DMS114 treated with DMSO at 0.1 percent for 48 hours (cell line): Measurements from ENCODE around the gene ARL16.

ENCODE experiments used
- DNase-seq: peaks from one replicate; lab custom pipeline; 2025; ENCODE audit not compliant: unreplicated experiment; lab: John Stamatoyannopoulos, UW

The ARL16 gene

DNA sequence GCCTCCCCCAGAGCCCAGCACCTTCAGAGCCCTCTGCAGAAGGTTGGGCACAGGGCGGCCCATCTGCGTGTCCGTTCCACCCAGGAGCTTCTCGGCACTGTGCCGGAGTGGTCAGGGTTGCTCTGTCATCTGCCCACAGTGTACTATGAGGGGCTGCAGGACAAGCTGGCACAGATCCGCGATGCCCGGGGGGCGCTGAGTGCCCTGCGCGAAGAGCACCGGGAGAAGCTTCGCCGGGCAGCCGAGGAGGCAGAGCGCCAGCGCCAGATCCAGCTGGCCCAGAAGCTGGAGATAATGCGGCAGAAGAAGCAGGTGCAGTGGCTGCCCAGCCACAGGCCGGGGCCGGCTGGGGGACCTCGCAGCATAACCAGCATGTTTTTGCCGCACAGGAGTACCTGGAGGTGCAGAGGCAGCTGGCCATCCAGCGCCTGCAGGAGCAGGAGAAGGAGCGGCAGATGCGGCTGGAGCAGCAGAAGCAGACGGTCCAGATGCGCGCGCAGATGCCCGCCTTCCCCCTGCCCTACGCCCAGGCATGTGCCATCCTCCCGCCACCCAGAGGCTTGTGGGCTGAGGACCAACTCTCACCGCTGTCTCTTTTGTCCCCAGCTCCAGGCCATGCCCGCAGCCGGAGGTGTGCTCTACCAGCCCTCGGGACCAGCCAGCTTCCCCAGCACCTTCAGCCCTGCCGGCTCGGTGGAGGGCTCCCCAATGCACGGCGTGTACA lies 12.8 kb upstream of the ARL16 start:
- no peak for DNase-seq

DNA sequence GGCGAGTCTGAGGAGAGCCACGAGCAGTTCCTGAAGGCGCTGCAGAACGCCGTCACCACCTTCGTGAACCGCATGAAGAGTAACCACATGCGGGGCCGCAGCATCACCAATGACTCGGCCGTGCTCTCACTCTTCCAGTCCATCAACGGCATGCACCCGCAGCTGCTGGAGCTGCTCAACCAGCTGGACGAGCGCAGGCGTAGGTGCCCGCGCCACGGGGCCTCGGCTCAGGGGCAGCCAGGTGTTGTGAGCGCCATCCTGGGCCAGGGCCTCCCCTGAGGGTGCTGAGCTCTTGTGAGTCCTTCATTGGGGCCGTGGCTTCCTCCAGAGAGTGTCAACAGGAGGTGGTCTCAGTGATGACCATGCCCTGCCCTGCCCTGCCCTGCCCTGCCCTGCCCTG lies 12.2 kb upstream of the ARL16 start:
- DNase-seq: no peak

GRCh38 chr17:81695211-81695610 lies 11.6 kb upstream of the ARL16 start:
- no peak for DNase-seq

GRCh38 chr17:81694810-81695209 lies 11.2 kb upstream of the ARL16 start:
- DNase-seq: no peak

GRCh38 chr17:81693509-81694210 lies 10.1 kb upstream of the ARL16 start:
- DNase-seq: no peak

DNA sequence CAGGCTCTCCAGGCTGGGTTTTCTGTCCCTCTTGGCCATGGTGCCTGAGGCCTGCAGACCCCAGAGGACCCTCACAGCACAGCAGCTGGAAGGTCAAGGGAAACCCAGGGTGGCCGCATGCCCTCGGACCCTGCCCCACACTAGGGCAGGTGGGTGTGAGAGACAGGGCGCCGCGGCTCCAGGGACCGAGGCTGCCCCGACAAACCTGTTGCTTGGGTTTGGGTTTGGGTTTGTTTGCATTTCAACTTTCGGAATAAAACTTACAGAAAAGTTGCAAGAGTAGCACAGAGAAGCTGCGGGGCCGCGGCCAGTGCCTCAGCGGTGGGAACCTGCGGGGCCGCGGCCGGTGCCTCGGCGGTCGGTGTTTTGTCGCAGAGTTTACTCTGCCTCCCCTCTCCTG lies 8.0 kb upstream of the ARL16 start:
- no peak for DNase-seq

DNA sequence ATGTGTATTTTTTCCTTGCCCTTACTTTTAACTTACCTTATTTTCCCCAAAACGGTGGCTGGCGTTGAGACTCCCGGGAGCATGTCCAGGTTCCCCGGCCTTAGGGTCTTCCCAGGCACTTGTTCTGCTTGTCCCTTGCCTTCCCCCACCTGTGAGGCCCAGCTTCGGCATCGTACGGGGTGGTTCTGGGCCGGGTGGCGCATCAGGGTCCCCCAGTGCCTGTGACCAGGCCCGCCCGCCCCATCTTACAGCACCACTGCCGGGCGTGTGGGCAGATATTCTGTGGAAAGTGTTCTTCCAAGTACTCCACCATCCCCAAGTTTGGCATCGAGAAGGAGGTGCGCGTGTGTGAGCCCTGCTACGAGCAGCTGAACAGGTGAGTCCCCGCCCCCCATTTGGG lies 7.6 kb upstream of the ARL16 start:
- no peak for DNase-seq

DNA sequence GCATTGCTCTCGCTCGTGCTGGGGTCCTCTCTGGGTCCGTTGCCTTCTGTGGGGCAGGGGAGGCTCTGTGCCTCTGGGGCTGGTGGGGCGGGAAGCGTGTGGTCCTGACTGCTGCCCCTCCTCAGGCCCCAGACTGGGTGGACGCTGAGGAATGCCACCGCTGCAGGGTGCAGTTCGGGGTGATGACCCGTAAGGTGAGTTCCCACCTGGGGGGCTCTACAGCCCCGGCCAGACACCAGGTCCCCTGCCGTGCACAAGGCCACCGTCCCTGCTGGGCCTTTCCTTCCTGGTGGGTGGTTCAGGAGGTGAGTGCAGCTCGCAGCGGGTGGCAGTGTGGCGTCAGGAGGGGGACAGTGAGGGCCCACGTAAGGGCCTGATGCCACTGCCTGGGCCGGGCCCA lies 7.0 kb upstream of the ARL16 start:
- no peak for DNase-seq

DNA sequence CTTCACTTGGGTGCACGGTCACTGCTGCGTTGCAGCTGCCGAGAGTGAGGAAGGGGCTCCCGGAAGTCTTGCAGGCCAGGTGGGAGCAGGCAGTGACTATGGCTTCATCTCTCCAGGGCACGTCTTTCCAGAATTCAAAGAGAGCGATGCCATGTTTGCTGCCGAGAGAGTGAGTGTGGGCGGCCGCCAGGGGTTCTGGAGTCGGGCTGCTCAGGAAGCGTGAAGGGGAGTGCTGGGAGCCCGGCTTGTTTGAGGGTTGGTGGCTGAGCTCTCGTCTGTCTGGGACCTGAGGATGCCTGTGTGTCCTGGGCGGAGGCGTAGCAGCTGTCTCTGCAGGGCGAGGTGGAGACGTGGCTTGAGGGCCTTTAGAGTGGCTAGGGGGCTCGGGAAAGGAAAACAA lies 6.5 kb upstream of the ARL16 start:
- DNase-seq: no peak

- no peak for DNase-seq
These were observed 5.0 kb upstream of the ARL16 start for GRCh38 chr17:81688616-81689015.

- DNase-seq: no peak
These were observed 4.4 kb upstream of the ARL16 start for GRCh38 chr17:81687770-81688541.

- no peak for DNase-seq
These were observed 3.0 kb upstream of the ARL16 start for GRCh38 chr17:81686614-81687013.

DNA sequence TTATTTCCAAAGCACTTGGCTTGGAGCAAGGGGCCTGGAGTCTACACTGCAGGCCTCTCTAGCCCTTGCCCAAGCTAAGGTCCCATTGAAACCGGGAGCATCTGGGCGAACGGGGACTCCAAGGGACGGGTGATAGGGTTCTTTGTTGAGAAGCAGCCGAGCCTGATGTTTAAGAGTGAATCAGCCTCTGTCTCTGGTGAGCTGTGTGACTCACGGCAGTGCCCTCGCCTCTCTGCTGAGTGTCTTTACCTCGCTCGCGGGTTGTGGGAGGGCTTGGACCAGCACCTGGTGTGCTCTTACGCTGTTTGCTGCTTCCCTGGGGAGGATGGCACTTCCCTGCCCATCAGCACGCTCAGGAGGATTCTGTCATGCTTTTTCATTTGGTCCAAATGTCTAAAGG lies 1.5 kb upstream of the ARL16 start:
- no peak for DNase-seq

- no peak for DNase-seq
These were observed 880 bp upstream of the ARL16 start for GRCh38 chr17:81684442-81684911.

DNA sequence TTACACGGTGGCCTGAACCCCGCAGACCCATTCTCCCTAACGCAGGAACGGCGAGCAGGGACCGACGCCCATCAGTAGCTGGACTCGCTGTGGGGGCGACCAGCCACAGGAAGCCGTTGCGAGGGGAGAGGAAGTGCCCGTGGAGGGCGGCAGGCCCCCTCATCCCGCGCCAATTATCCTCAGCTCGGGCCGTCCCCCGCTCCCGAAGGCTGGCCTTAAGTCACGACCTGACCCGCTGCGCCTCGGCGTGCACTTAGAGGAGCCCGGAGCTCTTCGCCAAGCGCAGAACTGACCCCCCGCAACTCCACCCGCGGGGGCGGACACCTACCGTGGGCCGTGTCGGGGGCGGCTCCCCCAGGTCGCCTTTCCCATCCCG lies 401 bp downstream of the ARL16 start:
- no peak for DNase-seq

DNA sequence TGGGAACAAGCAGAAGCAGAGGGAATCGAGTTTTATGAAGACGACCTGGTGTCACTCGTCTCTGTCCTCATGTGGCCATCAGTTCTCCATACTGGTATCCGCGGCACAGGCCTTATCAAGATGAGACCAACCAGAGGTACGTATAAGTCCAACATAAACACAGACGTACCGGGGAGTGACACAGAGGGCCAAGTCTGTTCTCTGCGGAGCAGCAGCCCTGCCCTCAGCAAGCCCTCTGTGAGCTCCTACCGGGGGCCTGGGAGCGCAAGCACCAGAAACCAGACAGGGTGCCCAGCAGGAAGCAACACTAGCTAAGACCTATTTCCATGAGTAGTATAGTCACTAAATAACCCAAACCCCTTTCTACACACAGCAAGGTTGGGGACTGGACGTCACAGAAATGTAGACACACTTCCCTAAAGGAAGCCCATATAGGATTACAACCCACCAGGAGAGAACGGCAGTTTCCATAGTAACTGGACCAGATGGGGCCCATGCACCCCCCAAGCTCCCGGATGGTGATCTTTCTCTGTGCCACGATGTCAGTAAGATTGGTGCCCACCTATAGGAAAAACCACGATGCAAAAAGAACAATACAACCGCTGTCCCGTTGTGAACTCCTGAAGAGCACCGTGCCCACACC lies 911 bp downstream of the ARL16 start:
- DNase-seq: no peak

DNA sequence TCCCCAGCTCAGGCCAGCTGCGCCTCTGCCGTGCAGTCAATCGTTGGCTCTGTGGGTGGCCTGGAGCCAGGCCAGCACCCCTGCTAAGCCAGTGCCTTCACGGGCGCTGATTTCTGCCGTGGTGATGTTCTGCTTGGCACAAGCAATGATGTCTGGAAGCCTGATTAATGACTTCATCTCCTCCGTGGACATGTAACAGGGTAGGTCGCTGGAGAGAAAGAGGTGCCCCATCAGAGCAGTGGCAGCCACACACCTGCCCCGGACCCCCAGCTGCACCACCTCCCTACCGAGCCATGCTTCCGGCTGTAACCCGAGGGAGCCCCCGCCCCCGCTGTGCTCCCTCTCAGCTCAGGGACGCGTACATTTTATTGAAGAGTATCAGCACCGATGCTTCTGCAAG lies 1.9 kb downstream of the ARL16 start:
- DNase-seq: no peak

DNA sequence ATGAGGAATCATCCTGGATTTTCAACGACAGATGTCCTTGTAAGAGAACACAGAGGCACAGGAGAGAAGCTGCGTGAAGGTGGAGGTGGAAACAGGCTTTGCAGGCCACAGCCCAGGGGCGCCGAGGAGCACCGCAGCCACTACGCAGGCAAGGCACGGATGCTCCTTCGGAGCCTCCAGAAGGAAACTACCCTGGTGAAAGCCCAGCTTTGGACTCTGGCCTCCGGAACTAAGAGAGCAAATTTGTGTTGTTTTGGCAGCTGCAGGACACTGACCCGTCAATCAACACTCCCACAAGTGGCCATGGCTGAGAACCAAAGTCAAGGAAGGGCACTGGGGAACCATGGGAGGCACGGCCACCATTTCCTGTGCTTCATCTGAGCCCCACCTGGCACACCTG lies 3.4 kb downstream of the ARL16 start:
- no peak for DNase-seq

DNA sequence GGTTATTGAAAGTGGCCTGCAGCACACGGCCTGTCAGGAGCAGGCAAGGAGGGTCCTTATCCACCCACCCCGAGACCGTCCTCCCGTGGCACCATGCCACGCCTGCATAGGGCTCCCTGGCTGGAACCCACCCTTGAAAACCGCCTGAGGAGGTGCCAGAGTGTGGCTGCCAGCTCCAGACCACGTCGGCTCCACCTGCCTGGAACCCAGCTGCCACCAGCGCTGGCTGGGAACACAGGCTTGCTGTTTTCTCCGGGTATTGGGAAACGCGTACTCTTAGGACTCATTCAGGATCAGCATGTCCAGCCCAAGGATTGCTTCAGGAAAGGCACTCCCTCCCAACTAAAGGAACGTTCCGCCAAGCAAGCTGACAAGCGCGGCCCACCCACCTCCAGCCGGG lies 6.7 kb downstream of the ARL16 start:
- no peak for DNase-seq

DNA sequence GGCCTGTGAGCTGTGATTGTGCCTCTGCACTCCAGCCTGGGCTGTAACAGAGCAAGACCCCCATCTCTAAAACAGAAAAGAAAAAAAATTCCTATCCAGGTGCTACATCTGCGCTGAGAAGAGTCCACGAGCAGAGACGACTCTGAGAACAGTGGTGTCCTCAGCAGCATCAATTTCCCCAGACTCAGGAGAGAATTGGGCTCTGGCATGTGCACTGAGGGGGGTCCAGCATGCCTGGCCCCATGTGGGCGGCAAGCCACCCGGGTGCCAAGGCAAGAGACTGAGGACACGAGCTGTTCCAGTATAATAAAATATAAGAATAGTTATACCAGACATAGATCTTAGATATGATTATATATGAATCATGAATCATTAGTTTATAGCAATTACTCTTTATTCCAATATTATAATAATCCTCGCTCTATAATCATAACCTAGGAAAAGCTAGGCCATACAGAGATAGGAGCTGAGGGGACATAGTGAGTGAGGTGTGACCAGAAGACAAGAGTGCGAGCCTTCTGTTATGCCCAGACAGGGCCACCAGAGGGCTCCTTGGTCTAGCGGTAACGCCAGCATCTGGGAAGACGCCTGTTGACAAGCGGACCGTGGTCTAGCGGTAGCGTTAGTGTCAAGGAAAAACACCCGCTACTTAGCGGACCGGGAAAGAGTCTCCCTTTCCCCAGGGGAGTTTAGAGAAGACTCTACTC lies 7.9 kb downstream of the ARL16 start:
- DNase-seq: peak; percentile 11
